IMR-90 (cell line): ENCODE measurements around the gene SLC12A8. TPM values are rescaled to one million over a fixed set of nuclear protein-coding genes. Genes with fewer than 3 reads are reported as not detected.

ENCODE experiments used
- ATAC-seq: fragments of 200-7000 bp; cut with Tn5 transposase; 2 replicates; pipeline ENCODE4 v1.9.1; 2020; ENCODE audit warnings: low read depth, mild to moderate bottlenecking, moderate library complexity
- BruUV-seq: library from RNA; stranded (reverse); fragments of 400-500 nt; replicated peaks from 2 replicates; lab custom pipeline; 2021; lab: Mats Ljungman, UMichigan
- CTCF ChIA-PET: fragments of 300-600 bp; formaldehyde crosslinking; extraction: SDS; loops from one replicate; lab custom pipeline; 2021; ENCODE audit warnings: antibody characterized with exemption; lab: Yijun Ruan, JAX
- POLR2A ChIA-PET: fragments of 300-600 bp; sonication (Branson Sonifier 250); formaldehyde crosslinking; loops from one replicate; lab custom pipeline; 2022; ENCODE audit warnings: antibody characterized with exemption; ENCODE audit not compliant: unreplicated experiment; lab: Charles Lee
- DNase-seq: peaks from one replicate; pipeline ENCODE4 v3.0.0; 2013
- H2AFZ ChIP-seq: replicated peaks from 2 replicates; pipeline ENCODE3; 2013; ENCODE audit warnings: low read length, mild to moderate bottlenecking; ENCODE audit not compliant: poor library complexity
- H2AK5ac ChIP-seq: 2 replicates; pipeline ENCODE4 v1.6.1; 2013; ENCODE audit warnings: low read depth, low read length, inconsistent platforms
- H2AK9ac ChIP-seq: replicated peaks from 2 replicates; pipeline ENCODE3; 2013; ENCODE audit warnings: mild to moderate bottlenecking, low read depth, low read length, moderate library complexity; ENCODE audit not compliant: poor library complexity
- H2BK120ac ChIP-seq: 2 replicates; pipeline ENCODE4 v1.6.1; 2013; ENCODE audit warnings: low read depth, low read length, inconsistent platforms
- H2BK15ac ChIP-seq: 3 replicates; pipeline ENCODE4 v1.6.1; 2013; ENCODE audit warnings: low read depth, low read length, inconsistent platforms
- H2BK20ac ChIP-seq: 2 replicates; pipeline ENCODE4 v1.6.1; 2013; ENCODE audit warnings: low read depth, mild to moderate bottlenecking, inconsistent platforms, low read length, moderate library complexity
- H2BK5ac ChIP-seq: 2 replicates; pipeline ENCODE4 v1.6.1; 2013; ENCODE audit warnings: mild to moderate bottlenecking, low read depth, low read length, inconsistent platforms; ENCODE audit not compliant: poor library complexity, severe bottlenecking
- H3K14ac ChIP-seq: replicated peaks from 2 replicates; pipeline ENCODE4 v1.6.1; 2013; ENCODE audit warnings: low read depth, low read length, inconsistent platforms
- H3K18ac ChIP-seq: 2 replicates; pipeline ENCODE4 v1.6.1; 2013; ENCODE audit warnings: low read depth, low read length, control low read depth
- H3K23ac ChIP-seq: 2 replicates; pipeline ENCODE4 v1.6.1; 2013; ENCODE audit warnings: low read depth, low read length, inconsistent platforms
- H3K27ac ChIP-seq: 2 replicates; pipeline ENCODE4 v1.5.1; 2013; ENCODE audit warnings: mild to moderate bottlenecking, control low read depth, low read length; ENCODE audit not compliant: insufficient read depth
- H3K27me3 ChIP-seq: 2 replicates; pipeline ENCODE4 v1.6.1; 2013; ENCODE audit warnings: low read length; ENCODE audit not compliant: control insufficient read depth, insufficient read depth
- H3K36me3 ChIP-seq: 2 replicates; pipeline ENCODE4 v1.6.1; 2013; ENCODE audit warnings: low read length, mixed read lengths; ENCODE audit not compliant: control insufficient read depth, insufficient read depth
- H3K4ac ChIP-seq: 2 replicates; pipeline ENCODE4 v1.6.1; 2013; ENCODE audit warnings: low read depth, low read length, inconsistent platforms
- H3K4me1 ChIP-seq: 2 replicates; pipeline ENCODE4 v1.6.1; 2013; ENCODE audit warnings: low read length, mixed read lengths; ENCODE audit not compliant: control insufficient read depth, insufficient read depth
- H3K4me2 ChIP-seq: 2 replicates; pipeline ENCODE4 v1.6.1; 2013; ENCODE audit warnings: low read depth, mild to moderate bottlenecking, control low read depth, low read length, moderate library complexity
- H3K4me3 ChIP-seq: 2 replicates; pipeline ENCODE4 v1.5.1; 2013; ENCODE audit warnings: low read depth, mild to moderate bottlenecking, control low read depth, low read length, moderate library complexity; ENCODE audit not compliant: insufficient read depth
- H3K56ac ChIP-seq: 2 replicates; pipeline ENCODE4 v1.6.1; 2013; ENCODE audit warnings: low read length, inconsistent platforms; ENCODE audit not compliant: insufficient read depth; ENCODE audit errors: extremely low read depth
- H3K79me1 ChIP-seq, 2 experiments: 2 replicates each; pipeline ENCODE4 v1.6.1; 2013; ENCODE audit warnings: low read length in 2 of 2, inconsistent platforms in 1 of 2, low read depth in 1 of 2
- H3K9ac ChIP-seq: 2 replicates; pipeline ENCODE4 v1.6.1; 2013; ENCODE audit warnings: low read depth, low read length, control low read depth
- H3K9me1 ChIP-seq: 2 replicates; pipeline ENCODE4 v1.6.1; 2013; ENCODE audit warnings: low read length, inconsistent platforms; ENCODE audit not compliant: insufficient read depth
- H3K9me3 ChIP-seq: 2 replicates; pipeline ENCODE4 v1.6.1; 2013; ENCODE audit warnings: low read length; ENCODE audit not compliant: control insufficient read depth, insufficient read depth
- H4K20me1 ChIP-seq: 2 replicates; pipeline ENCODE4 v1.6.1; 2013; ENCODE audit warnings: low read length, inconsistent platforms; ENCODE audit not compliant: insufficient read depth
- H4K5ac ChIP-seq: 2 replicates; pipeline ENCODE4 v1.6.1; 2013; ENCODE audit warnings: mild to moderate bottlenecking, low read depth, low read length, control low read depth
- H4K8ac ChIP-seq, 2 experiments: 2 replicates each; pipeline ENCODE4 v1.6.1; 2013; ENCODE audit warnings: low read depth in 2 of 2, low read length in 2 of 2, control low read depth in 1 of 2, inconsistent platforms in 1 of 2
- H4K91ac ChIP-seq: 2 replicates; pipeline ENCODE4 v1.6.1; 2013; ENCODE audit warnings: low read depth, low read length, inconsistent platforms; ENCODE audit not compliant: insufficient read depth
- CTCF ChIP-seq: conservative IDR thresholded peaks from 2 replicates; pipeline ENCODE4 v1.5.1; 2012; ENCODE audit warnings: mild to moderate bottlenecking, low read depth, low read length, improper control_type of control experiment
- MAFK ChIP-seq: IDR thresholded peaks from 2 replicates; pipeline ENCODE4 v1.6.1; 2012; ENCODE audit warnings: low read depth, low read length, improper control_type of control experiment
- dilution Hi-C: fragments of 300-500 bp; cut with HindIII; formaldehyde crosslinking; loops from one replicate; pipeline ENCODE4 v1.14.3; 2018; ENCODE audit warnings: low sequenced_read_pairs; ENCODE audit not compliant: unreplicated experiment
- in situ Hi-C: fragments of 300-500 bp; cut with MboI; formaldehyde crosslinking; loops from 3 replicates; pipeline ENCODE4 v1.14.3; 2019; ENCODE audit warnings: low sequenced_read_pairs, inconsistent platforms, mixed read lengths
- intact Hi-C: fragments of 100-400 bp; cut with micrococcal nuclease; formaldehyde crosslinking; loops from 2 replicates; pipeline ENCODE4 v1.10.0; 2022
- polyA plus RNA-seq, 3 experiments: library from polyadenylated mRNA; depleted of rRNA; stranded (reverse); fragments of >200 nt; gene quantifications; 2 replicates each; pipeline ENCODE4 v1.2.3, GENCODE V29; 2012; ENCODE audit warnings: low replicate concordance in 1 of 3
- total RNA-seq: library from RNA; depleted of rRNA; stranded (reverse); fragments of >200 nt; gene quantifications from 2 replicates; pipeline ENCODE4 v1.2.3, GENCODE V29; 2012

The SLC12A8 gene
- total and polyA plus RNA-seq, 2 of the 4 experiments (the other 2 are of a cell fraction): 2.2 to 4.3 TPM

GRCh38 chr3:125256675-125257074 lies 44.1 kb upstream of the SLC12A8 start:
- Histone ChIP-seq H3K9ac (no peak overlapping the region), H3K23ac (no peak overlapping the region), H2AK9ac (no peak overlapping the region), H4K8ac (no peak overlapping the region), H3K9me1 (no peaks in the 10 kb centered on the region; the same call in 1 of the 2 replicates), H3K56ac (no peak overlapping the region), H2BK120ac (no peak overlapping the region), H2BK15ac (no peak overlapping the region), H3K36me3 (peaks cover 4% of the 10 kb centered on the region; the same call in 1 of the 2 replicates), H3K79me1 (peaks cover 4 to 13% of the 10 kb centered on the region in 2 experiments), H3K4me3 (no peak overlapping the region), H3K9me3 (peaks cover 6% of the 10 kb centered on the region), H2AK5ac (no peak overlapping the region), H3K14ac (no peak overlapping the region), H3K4me1 (no peaks in the 10 kb centered on the region), H4K91ac (no peak overlapping the region), H2BK5ac (no peak overlapping the region), H4K20me1 (0 out of 2 replicates have a peak, but pooled peaks cover 5% of the 10 kb centered on the region), H3K4ac (no peak overlapping the region), H2AFZ (no peak overlapping the region), H3K27ac (no peak overlapping the region), H4K5ac (no peak overlapping the region), H2BK20ac (no peak overlapping the region), H3K18ac (no peak overlapping the region), H3K27me3 (no peaks in the 10 kb centered on the region), H3K4me2 (no peak overlapping the region)
- in situ Hi-C loops (no loop called here), dilution Hi-C loops (no loop called here), intact Hi-C loops (no loop called here)
- TF ChIP-seq CTCF: no peak
- no peak for TF ChIP-seq MAFK
- CTCF ChIA-PET: no interaction called here
- DNase-seq (no peak), ATAC-seq (no peak)
- no TSS peak for BruUV-seq
- POLR2A ChIA-PET: no interaction called here
